Activated CD8-positive, alpha-beta memory T cell treated with anti-CD3 and anti-CD28 coated beads, Interleukin-2, amount 50 U/mL, for 24 hours (primary cell): ENCODE results near the gene ARMH1.
"Not testable (repeated sequence)": the region's sequence is repeated elsewhere in the genome, so short reads cannot be mapped to it uniquely, and the experiment has no call there.

Experiments
- DNase-seq: peaks from one replicate; pipeline ENCODE4 v3.0.0-alpha.2; 2020; ENCODE audit errors: extremely low read depth

Gene ARMH1

DNA sequence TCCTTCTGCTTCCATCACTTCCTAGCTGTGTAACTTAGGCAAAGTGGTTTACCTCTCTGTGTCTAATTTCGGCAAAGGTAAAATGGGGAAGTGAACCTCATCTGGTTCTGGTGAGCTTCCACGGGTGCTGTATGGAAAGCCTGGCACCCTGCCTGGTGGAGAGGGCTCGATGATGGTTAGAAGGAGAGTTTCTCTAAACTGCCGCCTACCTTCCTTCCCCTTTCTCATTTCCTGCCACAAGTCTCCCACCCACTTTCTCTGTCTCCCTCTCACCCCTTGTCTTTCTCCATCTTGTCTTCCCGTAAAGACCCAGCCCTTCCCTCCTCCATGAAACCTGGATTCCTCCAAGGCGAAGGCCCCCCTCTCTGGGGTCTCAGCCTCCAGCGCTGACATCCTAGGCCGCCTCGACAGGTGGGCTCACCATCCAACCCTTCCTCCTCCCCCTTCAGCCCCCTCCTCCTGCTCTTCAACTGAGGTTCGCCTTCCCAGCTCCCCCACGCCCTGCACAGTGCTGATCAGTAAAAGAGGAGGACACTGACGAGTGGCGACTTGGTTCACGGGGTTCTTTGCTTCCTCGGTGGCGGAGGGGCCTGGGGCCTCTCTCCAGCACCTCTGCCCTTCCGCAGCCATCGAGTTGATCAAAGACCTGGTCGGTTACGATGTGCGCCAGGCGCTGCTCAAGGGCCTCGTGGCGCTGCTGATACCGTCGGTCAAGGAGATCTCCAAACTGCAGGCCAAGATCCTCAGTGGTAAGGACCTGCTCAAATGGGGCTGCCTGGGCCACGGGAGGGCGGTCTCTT lies 49.2 kb downstream of the ARMH1 start:
- DNase-seq, result no peak

DNA sequence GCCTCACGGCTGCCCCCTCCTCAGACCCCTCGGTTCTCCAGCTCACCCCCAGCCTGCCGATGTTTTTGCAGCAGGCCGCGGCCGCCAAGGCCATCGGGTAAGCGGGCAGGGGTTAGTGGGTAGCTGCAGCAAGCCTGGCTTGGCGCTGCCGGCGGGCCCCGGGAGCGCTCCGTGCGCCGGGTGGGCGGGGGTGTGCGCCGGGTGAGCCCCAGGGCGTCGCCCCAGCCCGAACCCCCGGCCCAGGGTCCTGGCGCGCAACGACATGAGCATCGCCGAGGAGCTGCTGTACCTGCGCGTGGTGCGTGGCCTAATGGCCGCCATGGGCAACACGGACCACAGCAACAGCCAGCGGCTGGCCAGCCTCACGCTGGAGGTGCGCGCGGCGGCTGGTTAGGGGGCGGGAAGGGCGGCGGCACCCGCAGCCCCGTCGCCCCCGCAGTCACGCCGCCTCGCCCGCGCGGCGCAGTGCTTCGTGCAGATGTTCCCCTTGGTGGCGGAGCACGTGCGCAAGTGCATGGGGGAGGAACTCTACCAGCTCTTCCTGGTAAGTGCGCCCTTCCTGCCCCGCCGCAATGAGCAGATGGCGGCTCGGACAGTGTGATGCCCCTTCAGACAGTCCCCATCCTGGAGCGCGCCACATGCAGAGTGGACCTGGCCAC lies 49.9 kb downstream of the ARMH1 start:
- DNase-seq, result no peak

DNA sequence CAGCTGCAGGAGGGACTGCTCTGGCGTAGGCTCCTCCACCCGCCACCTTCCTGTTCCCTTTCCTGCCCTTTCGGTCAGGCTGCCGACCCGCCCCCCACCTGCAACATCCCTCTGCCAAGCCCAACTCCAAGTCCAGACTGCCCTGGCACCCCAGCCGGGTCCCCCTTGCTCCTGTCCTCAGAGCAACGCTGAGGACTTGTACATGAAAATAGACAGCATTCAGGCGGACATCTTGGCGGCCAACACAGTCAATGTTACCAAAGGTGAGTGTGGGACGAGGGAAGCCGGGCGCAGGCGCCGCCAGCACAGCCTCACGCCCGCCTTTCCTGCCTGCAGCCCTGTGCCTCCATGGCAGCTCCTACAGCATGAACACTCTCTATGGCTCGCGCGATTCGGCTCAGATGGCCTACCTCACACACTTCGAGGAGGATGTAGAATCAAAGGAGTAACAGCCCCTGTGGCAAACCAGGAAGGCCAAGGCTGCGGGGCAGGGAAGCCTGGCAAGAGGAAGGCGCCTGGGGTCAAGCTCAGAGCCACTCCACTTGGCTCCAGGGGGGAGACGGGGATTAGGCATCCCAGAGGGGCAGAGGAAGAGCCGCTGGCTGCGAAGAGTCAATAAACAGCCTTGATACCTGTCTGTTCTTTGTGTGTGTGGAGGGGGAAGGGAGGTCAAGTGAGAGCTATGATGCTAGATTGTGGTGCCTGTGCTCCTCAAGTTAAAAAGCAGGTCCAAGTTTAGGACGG lies 50.6 kb downstream of the ARMH1 start:
- DNase-seq, result no peak

DNA sequence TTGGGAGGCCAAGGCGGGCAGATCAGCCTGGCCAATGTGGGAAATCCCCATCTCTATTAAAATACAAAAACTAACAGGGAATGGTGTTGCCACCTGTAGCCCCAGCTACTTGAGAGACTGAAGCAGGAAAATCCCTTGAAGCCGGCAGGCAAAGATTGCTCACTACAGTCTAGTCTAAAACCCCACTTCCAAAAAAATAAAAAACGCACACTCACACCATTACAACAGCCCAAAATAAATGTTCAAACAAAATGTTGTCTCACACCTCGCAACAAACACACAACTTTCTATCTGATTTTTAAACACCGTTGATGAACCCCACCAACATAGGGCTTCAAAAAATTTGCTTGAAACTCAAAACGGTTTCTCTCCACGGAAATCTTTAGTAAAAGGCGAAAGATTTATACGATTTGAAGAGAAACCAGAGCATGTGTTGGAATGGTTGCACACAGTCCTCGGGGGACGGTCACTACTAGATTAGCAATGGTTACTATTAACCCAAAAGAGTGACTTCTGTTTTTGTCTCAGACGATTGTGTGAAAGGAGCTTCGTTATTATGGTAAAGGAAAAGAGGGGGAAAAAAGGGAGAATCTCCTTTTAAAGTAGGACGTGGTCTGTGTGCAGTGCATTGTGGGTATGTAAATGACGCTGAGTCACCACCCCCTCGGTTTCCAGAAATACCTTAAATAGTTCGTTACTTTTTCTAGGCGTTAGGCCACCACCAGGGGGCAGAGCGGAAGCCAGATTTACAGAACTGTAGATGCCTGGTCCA lies 56.4 kb downstream of the ARMH1 start, which contains the start of gene RNU5D-1:
TSS of gene RNU5D-1 (minus strand) at position 430 of the 772 bp plus-strand sequence.
- DNase-seq, result peak; percentile 88

GRCh38 chr1:44733365-44733764 lies 58.9 kb downstream of the ARMH1 start:
- DNase-seq, result no peak

DNA sequence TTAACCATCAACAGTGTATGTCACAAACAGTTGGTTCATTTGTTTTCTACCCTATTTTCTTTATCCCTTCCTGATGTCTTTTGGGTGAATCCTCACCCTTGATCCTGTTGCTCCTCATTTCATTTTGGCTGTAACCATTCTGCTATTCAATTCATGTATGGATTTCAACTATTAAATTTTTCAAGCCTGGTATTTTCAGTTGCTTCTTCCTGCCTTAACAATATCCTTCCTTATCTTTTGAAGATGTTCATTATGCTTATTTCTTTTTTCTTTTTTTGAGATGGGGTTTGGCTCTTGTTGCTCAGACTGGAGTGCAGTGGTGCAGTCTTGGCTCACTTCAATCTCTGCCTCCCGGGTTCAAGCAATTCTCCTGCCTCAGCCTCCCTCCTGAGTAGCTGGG lies 59.3 kb downstream of the ARMH1 start:
- DNase-seq, result no peak

- DNase-seq, result no peak
Measured at GRCh38 chr1:44735992-44736391, 61.5 kb downstream of the ARMH1 start.

- not testable (repeated sequence) for DNase-seq
Measured at GRCh38 chr1:44738953-44739306, 64.4 kb downstream of the ARMH1 start.

- peak; percentile 93 for DNase-seq
Measured at GRCh38 chr1:44739307-44740178, 65.0 kb downstream of the ARMH1 start, which contains the start of gene KIF2C. Gene KIF2C, plus strand, starts transcription at chr1:44739837. Its CDS starts 96 bp downstream, at chr1:44739933.

DNA sequence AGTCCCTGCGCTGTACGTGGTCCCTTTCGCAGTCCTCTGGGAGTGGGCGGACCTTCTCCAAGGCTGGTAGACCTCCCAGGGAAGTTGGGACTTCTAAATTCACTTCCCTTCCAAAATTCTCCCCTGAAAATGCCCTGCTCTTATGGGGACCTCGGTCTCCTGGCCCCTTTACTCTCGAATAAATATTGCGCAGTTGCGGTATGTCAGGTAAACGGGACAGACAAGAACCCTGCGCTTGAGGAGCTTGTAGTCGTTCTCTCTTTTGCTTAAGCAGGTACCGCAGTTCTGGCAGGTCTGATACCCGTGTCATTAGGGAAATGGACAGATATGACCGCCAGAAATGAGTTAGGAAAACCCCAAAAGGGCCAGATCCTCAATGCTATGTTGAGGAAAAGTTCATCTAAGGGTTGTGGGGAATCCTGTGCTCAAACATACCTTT lies 65.7 kb downstream of the ARMH1 start:
- DNase-seq, result no peak

DNA sequence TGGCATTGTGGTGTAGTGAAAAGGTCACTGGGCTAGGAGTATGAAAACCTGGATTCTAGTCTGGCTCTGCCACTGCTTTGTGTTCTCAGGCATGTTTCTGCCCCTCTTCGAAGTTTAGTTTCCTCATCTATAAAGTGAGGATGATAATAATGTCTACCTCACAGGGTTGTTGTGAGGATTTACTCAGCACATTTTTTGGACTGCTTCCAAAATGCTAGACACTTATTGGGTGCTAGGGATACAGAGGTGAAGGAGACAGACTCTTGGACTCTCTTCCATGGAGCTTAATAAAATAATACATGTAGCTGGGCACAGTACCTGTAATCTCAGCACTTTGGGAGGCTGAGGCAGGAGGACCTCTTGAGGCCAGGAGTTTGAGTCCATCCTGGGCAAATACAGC lies 68.7 kb downstream of the ARMH1 start:
- no peak for DNase-seq

DNA sequence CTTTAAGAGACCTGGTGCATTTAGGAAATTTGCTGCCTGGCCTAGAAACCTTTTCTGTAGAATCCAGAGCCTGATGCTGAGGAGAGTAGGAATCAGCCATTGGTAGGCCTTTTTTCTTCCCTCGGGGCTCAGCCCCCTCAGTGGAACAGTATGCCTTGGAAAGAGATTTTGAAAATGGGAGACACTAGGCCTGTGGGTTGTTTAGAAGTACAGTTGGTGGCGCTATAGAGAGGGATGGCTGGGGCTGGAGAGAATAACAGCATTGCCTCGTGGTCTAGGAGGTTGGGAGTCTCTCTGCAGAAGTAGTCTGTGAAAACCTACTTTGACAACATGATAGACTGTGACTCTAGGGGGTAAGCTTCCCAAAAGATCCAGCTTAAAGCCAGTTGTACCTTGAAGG lies 73.4 kb downstream of the ARMH1 start:
- DNase-seq, result no peak

- DNase-seq, result no peak
Measured at GRCh38 chr1:44757420-44757819, 82.9 kb downstream of the ARMH1 start.

GRCh38 chr1:44759077-44759476 lies 84.6 kb downstream of the ARMH1 start:
- DNase-seq, result no peak

DNA sequence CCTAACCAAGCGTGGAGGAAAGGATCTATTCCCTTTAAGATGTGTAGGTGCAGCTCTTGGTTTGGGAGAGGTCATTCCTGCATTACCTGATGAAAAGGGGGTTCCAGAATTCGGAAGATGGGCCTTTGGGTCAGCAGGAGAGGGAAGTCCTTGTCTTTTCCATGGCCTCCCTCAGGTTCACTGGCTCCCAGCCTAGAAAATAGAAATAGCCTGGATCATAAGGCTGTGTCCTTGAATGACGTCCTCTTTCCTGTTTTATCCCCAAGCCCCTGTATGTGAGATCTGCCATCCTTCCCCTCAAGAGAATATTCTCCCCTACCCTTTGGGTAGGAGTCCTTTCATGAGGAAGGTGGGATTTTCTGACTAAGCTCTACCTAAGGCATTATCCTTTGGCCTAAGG lies 86.4 kb downstream of the ARMH1 start:
- DNase-seq, result no peak

- DNase-seq, result not testable (repeated sequence)
Measured at GRCh38 chr1:44766421-44766820, 91.9 kb downstream of the ARMH1 start.
